Measurements from ENCODE around the gene TMEM63A.

Gene TMEM63A

GRCh38 chr1:225883616-225884265 is 1.6 kb upstream of the TMEM63A start:
- DNase-seq = no peak

- DNase-seq = peak in 2 of 5 donors; percentile 18 to 31
Observed at GRCh38 chr1:225882694-225883615, 775 bp upstream of the TMEM63A start.

- DNase-seq = peak in 3 of 5 donors; percentile 35 to 65 (median 40)
Observed at GRCh38 chr1:225881081-225881958, 860 bp downstream of the TMEM63A start.

GRCh38 chr1:225880636-225881035 is 1.5 kb downstream of the TMEM63A start:
- DNase-seq = no peak

- no peak for DNase-seq
Observed at GRCh38 chr1:225880222-225880588, 2.0 kb downstream of the TMEM63A start.

GRCh38 chr1:225879521-225880221 is 2.5 kb downstream of the TMEM63A start:
- DNase-seq = peak in 2 of 5 donors; percentile 20 to 22

GRCh38 chr1:225878282-225878681 is 3.9 kb downstream of the TMEM63A start:
- no peak for DNase-seq

GRCh38 chr1:225877580-225877979 is 4.6 kb downstream of the TMEM63A start:
- DNase-seq = no peak

GRCh38 chr1:225876900-225877510 is 5.2 kb downstream of the TMEM63A start:
- no peak for DNase-seq

- no peak for DNase-seq
Observed at GRCh38 chr1:225875044-225875815, 7.0 kb downstream of the TMEM63A start.

- DNase-seq = no peak
Observed at GRCh38 chr1:225874431-225874830, 7.7 kb downstream of the TMEM63A start.

- no peak for DNase-seq
Observed at GRCh38 chr1:225873281-225873850, 8.8 kb downstream of the TMEM63A start.

GRCh38 chr1:225872075-225872430 is 10.1 kb downstream of the TMEM63A start:
- no peak for DNase-seq

GRCh38 chr1:225871359-225872074 is 10.7 kb downstream of the TMEM63A start:
- DNase-seq = no peak

- no peak for DNase-seq
Observed at GRCh38 chr1:225870911-225871310, 11.3 kb downstream of the TMEM63A start.

- no peak for DNase-seq
Observed at GRCh38 chr1:225868631-225869330, 13.4 kb downstream of the TMEM63A start.

- DNase-seq = no peak
Observed at GRCh38 chr1:225866981-225867380, 15.2 kb downstream of the TMEM63A start.

- DNase-seq = peak in 4 of 5 donors; percentile 50 to 72 (median 52)
Observed at GRCh38 chr1:225866061-225866837, 15.9 kb downstream of the TMEM63A start.

- DNase-seq = no peak
Observed at GRCh38 chr1:225865514-225865913, 16.7 kb downstream of the TMEM63A start.
